ENCODE measurements around the gene FCRL1.

FCRL1 gene

DNA sequence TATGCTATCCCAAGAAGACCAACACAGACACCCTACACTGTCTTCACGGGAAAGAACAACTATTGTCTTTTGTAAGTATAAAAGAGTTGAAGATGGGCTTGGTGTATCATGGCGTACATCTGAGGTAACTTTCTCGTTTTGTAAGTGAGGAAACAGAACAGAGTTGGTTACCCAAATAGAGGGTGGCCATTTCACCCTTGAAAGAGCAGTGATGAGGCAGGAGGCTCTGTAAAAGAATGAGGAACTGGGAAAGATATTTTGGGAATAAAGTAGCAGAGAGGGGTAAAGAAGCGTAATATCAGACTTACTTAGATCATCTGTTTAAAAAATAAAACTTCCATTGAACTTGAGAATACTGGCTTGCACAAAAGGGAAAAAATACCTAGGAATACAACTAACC lies 61.9 kb downstream of the FCRL1 start:
- Histone ChIP-seq H3K4me3 (ENCODE audit: low read length) (no peak overlapping the region), H3K36me3 (ENCODE audit: insufficient read depth, low read depth, low read length) (no peaks in the 10 kb centered on the region), H3K27ac (ENCODE audit: low read length) (no peak overlapping the region), H3K9ac (ENCODE audit: low read depth, low read length) (no peak overlapping the region), H3K9me3 (ENCODE audit: insufficient read depth, low read depth, low read length) (peaks cover 7% of the 10 kb centered on the region; the same call in 1 of the 2 replicates), H3K27me3 (ENCODE audit: insufficient read depth, low read length) (no peaks in the 10 kb centered on the region), H3K4me1 (ENCODE audit: insufficient read depth, low read length) (0 out of 2 replicates have a peak, but pooled peaks cover 3% of the 10 kb centered on the region)

DNA sequence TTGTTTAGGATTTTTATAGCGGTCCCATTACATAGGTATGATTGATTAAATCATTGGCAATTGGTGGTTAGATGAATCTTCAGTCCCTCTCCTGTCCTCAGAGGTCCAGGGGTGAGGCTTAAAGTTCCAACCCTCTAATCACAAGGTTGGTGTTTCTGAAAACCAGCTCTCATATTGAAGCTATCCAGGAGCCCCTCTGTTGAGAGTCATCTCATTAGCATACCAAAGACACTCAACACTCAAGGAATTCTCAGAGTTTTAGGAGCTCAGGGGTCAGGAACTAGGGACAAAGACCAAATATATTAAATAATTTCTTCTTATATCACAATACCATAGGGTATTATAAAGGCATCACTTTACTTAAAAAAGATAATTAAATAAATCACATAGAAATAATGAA lies 66.3 kb downstream of the FCRL1 start:
- H3K4me3 ChIP-seq (ENCODE audit: low read length): no peak overlapping the region
- no peaks in the 10 kb centered on the region for H3K27me3 ChIP-seq (ENCODE audit: insufficient read depth, low read length)
- no peaks in the 10 kb centered on the region for H3K9me3 ChIP-seq (ENCODE audit: insufficient read depth, low read depth, low read length)
- H3K27ac ChIP-seq (ENCODE audit: low read length): no peak overlapping the region
- no peaks in the 10 kb centered on the region for H3K36me3 ChIP-seq (ENCODE audit: insufficient read depth, low read depth, low read length)
- 0 out of 2 replicates have a peak, but pooled peaks cover 3% of the 10 kb centered on the region for H3K4me1 ChIP-seq (ENCODE audit: insufficient read depth, low read length)
- H3K9ac ChIP-seq (ENCODE audit: low read depth, low read length): no peak overlapping the region

DNA sequence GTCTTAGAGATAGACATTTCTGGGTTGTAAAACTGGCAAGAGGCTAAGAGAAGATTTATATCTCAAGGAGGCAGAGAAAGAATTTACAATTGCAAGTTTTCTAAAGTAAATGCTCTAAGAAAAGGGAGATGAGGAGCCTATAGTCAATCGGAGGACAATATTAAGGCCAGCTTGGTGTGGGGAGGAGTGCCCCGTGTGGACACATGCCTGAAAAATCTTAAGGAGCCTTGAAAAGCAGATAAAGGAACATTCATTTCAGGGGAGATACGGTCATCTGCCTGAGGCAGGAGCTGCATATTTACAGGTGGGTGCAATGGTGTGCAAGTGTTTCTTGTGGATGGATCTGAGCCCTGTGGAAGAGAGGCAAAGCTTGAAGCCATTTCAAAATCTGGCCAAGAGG lies 68.6 kb downstream of the FCRL1 start:
- no peak overlapping the region for H3K9ac ChIP-seq (ENCODE audit: low read depth, low read length)
- peaks cover 10% of the 10 kb centered on the region; the same call in 1 of the 2 replicates for H3K4me1 ChIP-seq (ENCODE audit: insufficient read depth, low read length)
- H3K36me3 ChIP-seq (ENCODE audit: insufficient read depth, low read depth, low read length): no peaks in the 10 kb centered on the region
- no peak overlapping the region for H3K27ac ChIP-seq (ENCODE audit: low read length)
- H3K9me3 ChIP-seq (ENCODE audit: insufficient read depth, low read depth, low read length): no peaks in the 10 kb centered on the region
- no peaks in the 10 kb centered on the region for H3K27me3 ChIP-seq (ENCODE audit: insufficient read depth, low read length)
- H3K4me3 ChIP-seq (ENCODE audit: low read length): no peak overlapping the region

DNA sequence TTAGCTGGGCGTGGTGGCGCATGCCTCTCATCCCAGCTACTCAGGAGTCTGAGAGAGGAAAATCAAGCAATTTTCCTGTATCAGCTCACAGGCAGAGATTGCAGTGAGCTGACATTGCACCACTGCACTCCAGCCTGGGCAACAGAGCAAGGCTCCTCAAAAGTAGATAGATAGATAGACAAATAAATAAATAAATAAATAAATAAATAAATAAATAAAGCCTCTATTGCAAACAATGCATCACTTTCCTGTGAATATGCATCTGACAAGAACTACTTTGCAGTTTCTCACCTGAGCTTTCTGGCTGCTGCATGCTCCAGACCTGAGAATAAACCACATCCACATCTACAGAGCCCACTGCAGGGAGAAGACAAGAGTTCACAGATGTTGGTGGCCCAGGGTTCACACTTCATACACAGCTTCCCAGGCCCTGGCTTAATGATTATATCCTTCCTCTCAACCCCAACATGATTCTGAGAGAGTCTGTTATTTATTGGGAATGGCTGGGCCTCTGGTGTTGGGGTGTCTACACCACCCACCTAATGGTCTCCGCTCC lies 71.6 kb downstream of the FCRL1 start:
- Histone ChIP-seq H3K4me3 (ENCODE audit: low read length) (no peak overlapping the region), H3K4me1 (ENCODE audit: insufficient read depth, low read length) (peaks cover 8% of the 10 kb centered on the region; the same call in 1 of the 2 replicates), H3K27me3 (ENCODE audit: insufficient read depth, low read length) (no peaks in the 10 kb centered on the region), H3K9me3 (ENCODE audit: insufficient read depth, low read depth, low read length) (no peaks in the 10 kb centered on the region), H3K9ac (ENCODE audit: low read depth, low read length) (no peak overlapping the region), H3K27ac (ENCODE audit: low read length) (no peak overlapping the region), H3K36me3 (ENCODE audit: insufficient read depth, low read depth, low read length) (no peaks in the 10 kb centered on the region)

All from iPS-20b (cell line).